Keratinocyte (primary cell): Measurements from ENCODE around the gene KRTAP24-1. TPM values are rescaled to one million over a fixed set of nuclear protein-coding genes. Genes with fewer than 3 reads are reported as not detected.

Source experiments
- DNase-seq: peaks from one replicate; pipeline ENCODE4 v3.0.0-alpha.2; 2011; ENCODE audit warnings: low read depth, missing footprints, low spot score
- FAIRE-seq: peaks from 2 replicates; lab custom pipeline; 2011; peaks lifted over from hg19 to GRCh38; lab: Jason Lieb, UNC
- H2AFZ ChIP-seq: 2 replicates; pipeline ENCODE4 v1.6.0; 2012; ENCODE audit warnings: low read length, control low read depth, inconsistent platforms; ENCODE audit not compliant: control insufficient read depth
- H3K27ac ChIP-seq: 2 replicates; pipeline ENCODE4 v1.5.1; 2011; ENCODE audit warnings: low read length; ENCODE audit not compliant: control insufficient read depth, insufficient read depth
- H3K27me3 ChIP-seq: 3 replicates; pipeline ENCODE4 v1.6.0; 2011; ENCODE audit warnings: low read length; ENCODE audit not compliant: control insufficient read depth, insufficient read depth; ENCODE audit errors: extremely low read depth
- H3K36me3 ChIP-seq, 2 experiments: 2 replicates in 1 of 2; 3 replicates in 1 of 2; pipeline ENCODE4 v1.5.1; 2011; ENCODE audit warnings: low read length in 2 of 2, mild to moderate bottlenecking in 1 of 2; ENCODE audit not compliant: control insufficient read depth in 2 of 2, insufficient read depth in 2 of 2; ENCODE audit errors: extremely low read depth in 1 of 2
- H3K4me1 ChIP-seq: 3 replicates; pipeline ENCODE4 v1.5.1; 2011; ENCODE audit warnings: low read length; ENCODE audit not compliant: control insufficient read depth, insufficient read depth; ENCODE audit errors: extremely low read depth
- H3K4me2 ChIP-seq: 3 replicates; pipeline ENCODE4 v1.6.0; 2011; ENCODE audit warnings: low read depth, low read length; ENCODE audit not compliant: control insufficient read depth, insufficient read depth; ENCODE audit errors: extremely low read depth
- H3K4me3 ChIP-seq, 3 experiments: fragments of 200-600 bp in 1 of 3; sonication (generic) in 1 of 3; 2 replicates in 2 of 3; 3 replicates in 1 of 3; pipeline ENCODE4 v1.5.1; 2011 to 2016; ENCODE audit warnings: low read length in 3 of 3, mild to moderate bottlenecking in 3 of 3, control low read depth in 2 of 3, inconsistent platforms in 1 of 3, low read depth in 1 of 3, mixed read lengths in 1 of 3, mixed run types in 1 of 3, moderate library complexity in 1 of 3; ENCODE audit not compliant: control insufficient read depth in 2 of 3, insufficient read depth in 2 of 3; ENCODE audit errors: extremely low read depth in 1 of 3
- H3K79me2 ChIP-seq: 2 replicates; pipeline ENCODE4 v1.6.0; 2012; ENCODE audit warnings: low read length; ENCODE audit not compliant: control insufficient read depth, insufficient read depth
- H3K9ac ChIP-seq: 3 replicates; pipeline ENCODE4 v1.6.0; 2011; ENCODE audit warnings: low read length; ENCODE audit not compliant: control insufficient read depth, insufficient read depth; ENCODE audit errors: extremely low read depth
- H3K9me1 ChIP-seq: 3 replicates; pipeline ENCODE4 v1.6.0; 2011; ENCODE audit warnings: low read length; ENCODE audit not compliant: control insufficient read depth, insufficient read depth; ENCODE audit errors: extremely low read depth
- H3K9me3 ChIP-seq: 2 replicates; pipeline ENCODE4 v1.5.1; 2012; ENCODE audit warnings: low read depth, low read length; ENCODE audit not compliant: control insufficient read depth
- H4K20me1 ChIP-seq: 3 replicates; pipeline ENCODE4 v1.6.0; 2011; ENCODE audit warnings: low read length; ENCODE audit not compliant: control insufficient read depth, insufficient read depth; ENCODE audit errors: extremely low read depth
- CTCF ChIP-seq, 3 experiments: IDR thresholded peaks in 1 of 3; conservative IDR thresholded peaks in 1 of 3; optimal IDR thresholded peaks in 1 of 3; 2 replicates in 2 of 3; 3 replicates in 1 of 3; pipeline versions ENCODE3 to v1.5.1; 2011; ENCODE audit warnings: low read length in 3 of 3, mild to moderate bottlenecking in 3 of 3, moderate library complexity in 2 of 3, control low read depth in 1 of 3, inconsistent platforms in 1 of 3; ENCODE audit not compliant: insufficient read depth in 2 of 3; ENCODE audit errors: extremely low read depth in 1 of 3
- EZH2 ChIP-seq: IDR thresholded peaks from one replicate; pipeline ENCODE4 v1.6.1; 2012; ENCODE audit warnings: inconsistent platforms, mild to moderate bottlenecking, low read length, moderate library complexity
- dilution Hi-C: fragments of 300-500 bp; cut with MboI; formaldehyde crosslinking; loops from one replicate; pipeline ENCODE4 v1.7.0; 2020; ENCODE audit warnings: low sequenced_read_pairs; ENCODE audit not compliant: extremely low pct_ligation_motif_present
- polyA minus RNA-seq, 3 experiments: library from RNA; depleted of rRNA, polyadenylated mRNA; stranded (reverse); fragments of >200 nt; gene quantifications; 1 replicate in 1 of 3; 2 replicates in 1 of 3; 3 replicates in 1 of 3; pipeline ENCODE4 v1.2.3, GENCODE V29; 2011
- polyA plus RNA-seq, 5 experiments: library from polyadenylated mRNA; depleted of rRNA in 3 of 5; stranded (reverse) in 3 of 5; stranded (forward) in 1 of 5; unstranded in 1 of 5; fragments of >200 nt; gene quantifications; 1 replicate in 1 of 5; 2 replicates in 3 of 5; 3 replicates in 1 of 5; pipeline versions ENCODE4 v1.2.1 to v1.2.3, GENCODE V29; 2011 to 2012; ENCODE audit warnings: missing spikeins in 2 of 5, low read depth in 1 of 5, low replicate concordance in 1 of 5

The KRTAP24-1 gene
- polyA plus RNA-seq = not detected in 3 replicates
- polyA plus RNA-seq (2011; ENCODE audit: low read depth) = not detected
- not detected in 2 replicates for polyA plus RNA-seq (2011; cell fraction: cytosol; rRNA removed)
- not detected in 2 replicates for polyA plus RNA-seq (2011; cell fraction: nucleus; rRNA removed)
- polyA plus RNA-seq (2012; ENCODE audit: low replicate concordance) = not detected in 2 replicates
- polyA minus RNA-seq = not detected in 3 replicates
- polyA minus RNA-seq (2011; cell fraction: cytosol; rRNA and poly(A)+ RNA removed) = not detected
- not detected in 2 replicates for polyA minus RNA-seq (2011; cell fraction: nucleus; rRNA and poly(A)+ RNA removed)

- no peak within 1 kb of the TSS for H3K4me3 ChIP-seq
- H4K20me1 ChIP-seq = no peaks in the 10 kb centered on the region
- H3K36me3 ChIP-seq = no peaks in the 10 kb centered on the region
- H3K79me2 ChIP-seq = no peaks in the 10 kb centered on the region
- FAIRE-seq = no peak
- H3K9me3 ChIP-seq = no peaks in the 10 kb centered on the region
- TF ChIP-seq EZH2 = no peak
- no peak for TF ChIP-seq CTCF (optimal IDR thresholded peaks at IDR 0.05 in 1 of 3, IDR thresholded peaks at IDR 0.05 in 1 of 3, conservative IDR thresholded peaks at IDR 0.05 in 1 of 3; ENCODE audit: extremely low read depth in 1 of 3, insufficient read depth in 2 of 3, low read length in 3 of 3)
- H3K27ac ChIP-seq = no peak within 1 kb of the TSS
- no peaks in the 10 kb centered on the region for H3K9me1 ChIP-seq
- no peaks in the 10 kb centered on the region for H3K4me1 ChIP-seq
- no peak for DNase-seq
- no peaks in the 10 kb centered on the region for H3K27me3 ChIP-seq
- no peak within 1 kb of the TSS for H2AFZ ChIP-seq
- H3K9ac ChIP-seq = no peak within 1 kb of the TSS
- no peak within 1 kb of the TSS for H3K4me2 ChIP-seq
- dilution Hi-C loops = no loop called here
These were observed at the start of gene KRTAP24-1 for GRCh38 chr21:30282850-30283249. Gene KRTAP24-1, minus strand, starts transcription at chr21:30282950. Its CDS starts 18 bp downstream, at chr21:30282932.

GRCh38 chr21:30329203-30329875 is 46.6 kb upstream of the KRTAP24-1 start:
- TF ChIP-seq EZH2 = no peak
- no peak for TF ChIP-seq CTCF (optimal IDR thresholded peaks at IDR 0.05 in 1 of 3, IDR thresholded peaks at IDR 0.05 in 1 of 3, conservative IDR thresholded peaks at IDR 0.05 in 1 of 3; ENCODE audit: extremely low read depth in 1 of 3, insufficient read depth in 2 of 3, low read length in 3 of 3)

More at GRCh38 chr21:30329203-30329875, 46.6 kb upstream of the KRTAP24-1 start:
- no peak for DNase-seq
- Histone ChIP-seq H3K27me3 (no peaks in the 10 kb centered on the region), H3K4me3 (peak overlapping the region in 1 of 3 experiments; percentile 2), H3K79me2 (no peaks in the 10 kb centered on the region), H3K4me1 (peaks cover 7% of the 10 kb centered on the region), H2AFZ (peak overlapping the region; percentile 38), H3K9ac (no peak overlapping the region), H3K4me2 (peak overlapping the region; percentile 64), H3K9me3 (no peaks in the 10 kb centered on the region), H4K20me1 (no peaks in the 10 kb centered on the region), H3K36me3 (no peaks in the 10 kb centered on the region), H3K9me1 (no peaks in the 10 kb centered on the region), H3K27ac (no peak overlapping the region)
- dilution Hi-C loops = no loop called here
- peak; percentile 13 for FAIRE-seq
